Vagina (tissue), 2 donors: Measurements from ENCODE around the gene AHI1. TPM values are rescaled to one million over a fixed set of nuclear protein-coding genes. Genes with fewer than 3 reads are reported as not detected.

ENCODE experiments used
- DNase-seq, 2 donors: peaks; one replicate each; pipeline ENCODE4 v3.0.0-alpha.2; 2017; ENCODE audit errors: extremely low spot score in 2 of 2
- H3K27ac ChIP-seq: fragments of 200-600 bp; sonication (generic); one replicate; pipeline ENCODE4 v1.5.1; 2019
- H3K27me3 ChIP-seq: fragments of 200-600 bp; sonication (generic); one replicate; pipeline ENCODE4 v1.5.1; 2019
- H3K36me3 ChIP-seq, 2 donors: fragments of 200-600 bp; sonication (generic); one replicate each; pipeline ENCODE4 v1.5.1; 2017 to 2019
- H3K4me1 ChIP-seq: fragments of 200-600 bp; sonication (generic); one replicate; pipeline ENCODE4 v1.5.1; 2019
- H3K4me3 ChIP-seq, 2 donors: fragments of 200-600 bp; sonication (generic); 1 replicate in 1 of 2; 2 replicates in 1 of 2; pipeline ENCODE4 v1.5.1; 2016 to 2019
- H3K9me3 ChIP-seq: fragments of 200-600 bp; sonication (generic); one replicate; pipeline ENCODE4 v1.5.1; 2019
- CTCF ChIP-seq, 3 experiments: fragments of 450-650 bp in 2 of 3; fragments of 200-600 bp in 1 of 3; sonication (generic) in 1 of 3; IDR thresholded peaks; one replicate each; pipeline ENCODE4 v1.5.1; 2017 to 2019; ENCODE audit warnings: antibody characterized with exemption in 3 of 3, mild to moderate bottlenecking in 2 of 3, moderate library complexity in 2 of 3
- POLR2A ChIP-seq, 2 donors: fragments of 450-650 bp; IDR thresholded peaks; one replicate each; pipeline ENCODE4 v1.6.1; 2017; ENCODE audit warnings: antibody characterized with exemption in 2 of 2, mild to moderate bottlenecking in 2 of 2, moderate library complexity in 2 of 2
- POLR2AphosphoS5 ChIP-seq, 2 donors: sonication (generic); formaldehyde crosslinking; IDR thresholded peaks; one replicate each; pipeline ENCODE4 v1.9.0; 2017; ENCODE audit warnings: antibody characterized with exemption in 2 of 2, mild to moderate bottlenecking in 2 of 2, low read depth in 1 of 2; ENCODE audit not compliant: insufficient read depth in 1 of 2
- intact Hi-C: fragments of 100-400 bp; cut with DNase I; formaldehyde crosslinking; loops from one replicate; pipeline ENCODE4 v1.15.1; 2023
- total RNA-seq: library from RNA; depleted of rRNA; stranded (reverse); fragments of >200 nt; gene quantifications from one replicate; pipeline ENCODE4 v1.2.3, GENCODE V29; 2016

AHI1 gene
- total RNA-seq, 1 donor from 2014 or later = 28.7 TPM

- no peak for TF ChIP-seq POLR2AphosphoS5 (IDR thresholded peaks at IDR 0.05; ENCODE audit: insufficient read depth in 1 of 2, low read depth in 1 of 2)
- no peak for TF ChIP-seq CTCF (IDR thresholded peaks at IDR 0.05)
- TF ChIP-seq POLR2A (IDR thresholded peaks at IDR 0.05) = no peak
- Histone ChIP-seq H3K27me3 (no peaks in the 10 kb centered on the region), H3K9me3 (no peaks in the 10 kb centered on the region), H3K4me3 (no peak overlapping the region), H3K36me3 (peaks cover 0 to 4% of the 10 kb centered on the region in 2 donors), H3K27ac (no peak overlapping the region), H3K4me1 (no peaks in the 10 kb centered on the region)
- intact Hi-C loops = no loop called here
- DNase-seq = no peak
Measured at GRCh38 chr6:135306740-135307420, 190.7 kb downstream of the AHI1 start.

- intact Hi-C loops = no loop called here
- no peak for DNase-seq
- H3K4me3 ChIP-seq = no peak overlapping the region
- no peak overlapping the region for H3K27ac ChIP-seq
- H3K27me3 ChIP-seq = no peaks in the 10 kb centered on the region
- peaks cover 0 to 4% of the 10 kb centered on the region in 2 donors for H3K36me3 ChIP-seq
- TF ChIP-seq CTCF (IDR thresholded peaks at IDR 0.05) (no peak), POLR2AphosphoS5 (IDR thresholded peaks at IDR 0.05; ENCODE audit: insufficient read depth in 1 of 2, low read depth in 1 of 2) (no peak), POLR2A (IDR thresholded peaks at IDR 0.05) (no peak)
- H3K9me3 ChIP-seq = no peaks in the 10 kb centered on the region
- H3K4me1 ChIP-seq = no peaks in the 10 kb centered on the region
Measured at GRCh38 chr6:135306166-135306565, 191.4 kb downstream of the AHI1 start.

- intact Hi-C loops = no loop called here
- no peak overlapping the region for H3K27ac ChIP-seq
Measured at GRCh38 chr6:135305684-135306083, 191.9 kb downstream of the AHI1 start.

GRCh38 chr6:135304883-135305282 is 192.7 kb downstream of the AHI1 start:
- H3K4me3 ChIP-seq = no peak overlapping the region
- intact Hi-C loops = no loop called here
- H3K27me3 ChIP-seq = no peaks in the 10 kb centered on the region
- H3K27ac ChIP-seq = no peak overlapping the region
- no peaks in the 10 kb centered on the region for H3K9me3 ChIP-seq
- no peak for DNase-seq
- H3K4me1 ChIP-seq = no peaks in the 10 kb centered on the region
- peaks cover 0 to 4% of the 10 kb centered on the region in 2 donors for H3K36me3 ChIP-seq
- TF ChIP-seq CTCF (IDR thresholded peaks at IDR 0.05) = no peak
- TF ChIP-seq POLR2A (IDR thresholded peaks at IDR 0.05) = no peak
- no peak for TF ChIP-seq POLR2AphosphoS5 (IDR thresholded peaks at IDR 0.05; ENCODE audit: insufficient read depth in 1 of 2, low read depth in 1 of 2)

More at GRCh38 chr6:135305684-135306083, 191.9 kb downstream of the AHI1 start:
- Histone ChIP-seq H3K36me3 (peaks cover 0 to 4% of the 10 kb centered on the region in 2 donors), H3K4me3 (no peak overlapping the region), H3K9me3 (no peaks in the 10 kb centered on the region), H3K4me1 (no peaks in the 10 kb centered on the region), H3K27me3 (no peaks in the 10 kb centered on the region)
- no peak for TF ChIP-seq POLR2AphosphoS5 (IDR thresholded peaks at IDR 0.05; ENCODE audit: insufficient read depth in 1 of 2, low read depth in 1 of 2)
- TF ChIP-seq CTCF (IDR thresholded peaks at IDR 0.05) = no peak
- TF ChIP-seq POLR2A (IDR thresholded peaks at IDR 0.05) = no peak
- DNase-seq = no peak

GRCh38 chr6:135301304-135301703 is 196.2 kb downstream of the AHI1 start:
- Histone ChIP-seq H3K36me3 (peaks cover 0 to 4% of the 10 kb centered on the region in 2 donors), H3K4me3 (no peak overlapping the region), H3K4me1 (no peaks in the 10 kb centered on the region), H3K27ac (no peak overlapping the region), H3K9me3 (no peaks in the 10 kb centered on the region), H3K27me3 (no peaks in the 10 kb centered on the region)
- no peak for TF ChIP-seq POLR2AphosphoS5 (IDR thresholded peaks at IDR 0.05; ENCODE audit: insufficient read depth in 1 of 2, low read depth in 1 of 2)
- no peak for TF ChIP-seq POLR2A (IDR thresholded peaks at IDR 0.05)
- no peak for TF ChIP-seq CTCF (IDR thresholded peaks at IDR 0.05)
- intact Hi-C loops = no loop called here
- no peak for DNase-seq
